ENCODE measurements around the gene DCDC2B.

DNA sequence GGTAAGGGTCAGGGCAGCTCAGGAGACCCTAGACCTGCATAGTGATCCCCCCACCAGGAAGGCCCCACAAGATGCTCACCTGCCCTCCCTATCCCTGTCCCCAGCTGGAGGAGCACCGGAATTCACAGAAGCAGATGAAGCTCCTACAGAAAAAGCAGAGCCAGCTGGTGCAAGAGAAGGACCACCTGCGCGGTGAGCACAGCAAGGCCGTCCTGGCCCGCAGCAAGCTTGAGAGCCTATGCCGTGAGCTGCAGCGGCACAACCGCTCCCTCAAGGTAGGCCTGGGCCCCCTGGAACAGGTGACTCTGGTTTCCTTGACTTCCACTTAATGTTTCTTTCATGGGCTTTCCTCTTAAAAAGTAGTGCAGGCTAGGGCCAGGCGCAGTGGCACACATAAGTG is 21.0 kb upstream of the DCDC2B start:
- TF ChIP-seq, protein P1, sequence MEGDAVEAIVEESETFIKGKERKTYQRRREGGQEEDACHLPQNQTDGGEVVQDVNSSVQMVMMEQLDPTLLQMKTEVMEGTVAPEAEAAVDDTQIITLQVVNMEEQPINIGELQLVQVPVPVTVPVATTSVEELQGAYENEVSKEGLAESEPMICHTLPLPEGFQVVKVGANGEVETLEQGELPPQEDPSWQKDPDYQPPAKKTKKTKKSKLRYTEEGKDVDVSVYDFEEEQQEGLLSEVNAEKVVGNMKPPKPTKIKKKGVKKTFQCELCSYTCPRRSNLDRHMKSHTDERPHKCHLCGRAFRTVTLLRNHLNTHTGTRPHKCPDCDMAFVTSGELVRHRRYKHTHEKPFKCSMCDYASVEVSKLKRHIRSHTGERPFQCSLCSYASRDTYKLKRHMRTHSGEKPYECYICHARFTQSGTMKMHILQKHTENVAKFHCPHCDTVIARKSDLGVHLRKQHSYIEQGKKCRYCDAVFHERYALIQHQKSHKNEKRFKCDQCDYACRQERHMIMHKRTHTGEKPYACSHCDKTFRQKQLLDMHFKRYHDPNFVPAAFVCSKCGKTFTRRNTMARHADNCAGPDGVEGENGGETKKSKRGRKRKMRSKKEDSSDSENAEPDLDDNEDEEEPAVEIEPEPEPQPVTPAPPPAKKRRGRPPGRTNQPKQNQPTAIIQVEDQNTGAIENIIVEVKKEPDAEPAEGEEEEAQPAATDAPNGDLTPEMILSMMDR (IDR thresholded peaks at IDR 0.05 in 2 of 3, conservative IDR thresholded peaks at IDR 0.05 in 1 of 3; ENCODE audit: insufficient read depth in 2 of 3, low read depth in 1 of 3, low read length in 3 of 3) = no peak
- no peak for TF ChIP-seq BACH1 (tag; IDR thresholded peaks at IDR 0.05)
- TF ChIP-seq POLR2A (conservative IDR thresholded peaks at IDR 0.05) = no peak
- TF ChIP-seq TCF7L2 (IDR thresholded peaks at IDR 0.05; ENCODE audit: low read depth, low read length) = no peak
- TF ChIP-seq SP1 (CRISPR knock-in tag; IDR thresholded peaks at IDR 0.05) = no peak
- no peak for TF ChIP-seq NFYB (IDR thresholded peaks at IDR 0.05; ENCODE audit: extremely low read depth, insufficient read length)
- TF ChIP-seq ZNF212 (CRISPR knock-in tag; IDR thresholded peaks at IDR 0.05) = no peak
- TF ChIP-seq EP300 (IDR thresholded peaks at IDR 0.05; ENCODE audit: low read length) = no peak
- no peak for TF ChIP-seq EZH2 (IDR thresholded peaks at IDR 0.05; ENCODE audit: borderline replicate concordance, low read depth, low read length)
- no peak for TF ChIP-seq MAFK (IDR thresholded peaks at IDR 0.05; ENCODE audit: low read length)

All from K562 (cell line).